Astrocyte (in vitro differentiated cells and primary cell): ENCODE results near the gene DSTN.

Experiments
- CTCF ChIP-seq: IDR thresholded peaks from 2 replicates; pipeline ENCODE4 v1.5.1; 2011; ENCODE audit warnings: low read depth, mild to moderate bottlenecking, inconsistent platforms, low read length, moderate library complexity; ENCODE audit not compliant: insufficient read depth
- EZH2 ChIP-seq: IDR thresholded peaks from 2 replicates; pipeline ENCODE4 v1.6.1; 2012; ENCODE audit warnings: mild to moderate bottlenecking, low read length, inconsistent platforms; ENCODE audit not compliant: insufficient read depth

GRCh38 chr20:17557675-17558006 lies 12.2 kb upstream of the DSTN start:
- TF ChIP-seq CTCF = no peak
- no peak for TF ChIP-seq EZH2
